SJSA1 (cell line): ENCODE results near the gene DIABLO. TPM values are rescaled to one million over a fixed set of nuclear protein-coding genes. Genes with fewer than 3 reads are reported as not detected.
"Not testable (repeated sequence)": the region's sequence is repeated elsewhere in the genome, so short reads cannot be mapped to it uniquely, and the experiment has no call there.

Experiments
- DNase-seq, 2 experiments: peaks; one replicate each; pipeline ENCODE4 v3.0.0-alpha.2; 2015 to 2020; ENCODE audit warnings: low spot score in 2 of 2, low read depth in 1 of 2
- H3K27ac ChIP-seq: fragments of 250-450 bp; sonication (Bioruptor Pico); 2 replicates; pipeline ENCODE4 v1.5.1; 2020; ENCODE audit warnings: mild to moderate bottlenecking, moderate library complexity
- H3K27me3 ChIP-seq: fragments of 250-450 bp; sonication (Bioruptor Pico); replicated peaks from 2 replicates; pipeline ENCODE4 v1.5.1; 2020; ENCODE audit warnings: mild to moderate bottlenecking, moderate library complexity
- H3K36me3 ChIP-seq: fragments of 250-450 bp; sonication (Bioruptor Pico); 2 replicates; pipeline ENCODE4 v1.5.1; 2020; ENCODE audit warnings: mild to moderate bottlenecking
- H3K4me1 ChIP-seq: fragments of 250-450 bp; sonication (Bioruptor Pico); replicated peaks from 2 replicates; pipeline ENCODE4 v1.6.1; 2021; ENCODE audit warnings: mild to moderate bottlenecking
- H3K4me3 ChIP-seq: fragments of 250-450 bp; sonication (Bioruptor Pico); 2 replicates; pipeline ENCODE4 v1.5.1; 2020; ENCODE audit warnings: mild to moderate bottlenecking
- H3K9me3 ChIP-seq: fragments of 250-450 bp; sonication (Bioruptor Pico); replicated peaks from 2 replicates; pipeline ENCODE4 v1.5.1; 2020; ENCODE audit warnings: mild to moderate bottlenecking
- total RNA-seq: library from RNA; depleted of rRNA; stranded (reverse); fragments of >200 nt; shearing (Covaris generic); gene quantifications from 2 replicates; pipeline ENCODE4 v1.2.3, GENCODE V29; 2014

DIABLO gene
- total RNA-seq, 1 experiment from 2014 or later, result 66.6 TPM

- H3K36me3 ChIP-seq, result peaks cover 29% of the 10 kb centered on the region
- no peak overlapping the region for H3K27ac ChIP-seq
- no peak for DNase-seq
- H3K27me3 ChIP-seq, result peaks cover 35% of the 10 kb centered on the region
- H3K4me3 ChIP-seq, result peak overlapping the region; percentile 40
- peaks cover 14% of the 10 kb centered on the region for H3K4me1 ChIP-seq
- H3K9me3 ChIP-seq, result no peaks in the 10 kb centered on the region; the same call in 1 of the 2 replicates
These were observed 21.4 kb downstream of the DIABLO start for GRCh38 chr12:122204167-122205052.

DNA sequence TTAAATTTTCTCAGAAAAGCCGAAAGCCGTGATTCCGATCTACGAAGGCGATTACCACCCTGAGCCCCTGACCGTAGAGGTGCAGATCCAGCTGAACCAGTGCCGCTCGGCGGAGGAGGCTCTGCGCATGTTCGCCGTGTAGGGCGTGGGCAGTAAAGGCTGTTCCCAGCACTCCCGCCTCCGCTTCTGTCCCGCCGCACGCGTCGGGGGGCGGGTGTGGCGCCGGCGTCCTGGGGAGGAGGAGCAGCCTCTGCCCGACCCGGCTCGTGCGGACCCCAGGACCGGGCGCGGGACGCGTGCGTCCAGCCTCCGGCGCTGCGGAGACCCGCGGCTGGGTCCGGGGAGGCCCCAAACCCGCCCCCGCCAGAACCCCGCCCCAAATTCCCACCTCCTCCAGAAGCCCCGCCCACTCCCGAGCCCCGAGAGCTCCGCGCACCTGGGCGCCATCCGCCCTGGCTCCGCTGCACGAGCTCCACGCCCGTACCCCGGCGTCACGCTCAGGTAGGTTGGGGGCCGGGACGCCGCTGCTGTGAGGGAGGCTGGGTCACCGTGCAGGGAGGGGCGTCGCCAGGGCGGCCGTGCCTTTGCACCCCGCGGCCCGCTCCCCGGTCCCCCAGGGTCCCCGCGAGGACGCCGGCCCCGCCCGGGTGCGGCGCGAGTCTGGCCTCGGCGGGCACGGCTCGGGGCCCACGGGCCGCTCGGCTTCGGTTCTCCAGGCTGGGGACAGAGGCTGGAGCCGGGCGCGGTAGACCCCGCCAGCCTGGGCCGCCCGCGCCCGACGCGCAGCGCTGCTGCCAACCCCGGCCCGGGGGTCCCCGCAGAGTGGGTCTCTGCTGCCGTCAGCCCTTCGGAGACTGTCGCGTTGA is 22.3 kb downstream of the DIABLO start, which contains the start of gene B3GNT4:
Gene B3GNT4 (plus strand): TSS at position 409 of the 866 bp plus-strand sequence. CDS start 910 bp downstream, outside the sequence.
- Histone ChIP-seq H3K27me3 (peaks cover 35% of the 10 kb centered on the region), H3K4me1 (peaks cover 14% of the 10 kb centered on the region), H3K27ac (no peak within 1 kb of the TSS), H3K36me3 (peaks cover 22% of the 10 kb centered on the region), H3K9me3 (no peaks in the 10 kb centered on the region; the same call in 1 of the 2 replicates), H3K4me3 (peak within 1 kb of the TSS; percentile 40)
- peak in 1 of 2 experiments; percentile 19 for DNase-seq

DNA sequence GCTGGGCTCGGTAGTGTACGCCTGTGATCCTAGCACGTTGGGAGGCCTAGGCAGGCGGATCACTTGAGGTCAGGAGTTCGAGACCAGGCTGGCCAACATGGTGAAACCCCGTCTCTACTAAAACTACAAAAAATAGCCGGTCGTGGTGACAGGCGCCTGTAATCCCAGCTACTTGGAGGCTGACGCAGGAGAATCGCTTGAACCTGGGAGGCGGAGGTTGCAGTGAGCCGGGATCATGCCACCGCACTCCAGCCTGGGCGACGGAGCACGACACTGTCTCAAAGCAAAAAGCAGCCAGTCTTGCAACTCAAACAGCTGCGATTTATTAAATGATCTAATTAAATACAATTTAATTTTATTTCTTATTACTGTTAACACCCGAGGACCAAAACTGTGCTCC is 23.0 kb downstream of the DIABLO start:
- peaks cover 14% of the 10 kb centered on the region for H3K4me1 ChIP-seq
- H3K27me3 ChIP-seq, result peaks cover 35% of the 10 kb centered on the region
- DNase-seq, H3K9me3 ChIP-seq, H3K27ac ChIP-seq: not testable (repeated sequence)
- peaks cover 15% of the 10 kb centered on the region for H3K36me3 ChIP-seq
- peak overlapping the region; percentile 40; the same call in 1 of the 2 replicates for H3K4me3 ChIP-seq

- no peak for DNase-seq
- peaks cover 14% of the 10 kb centered on the region for H3K4me1 ChIP-seq
- no peak overlapping the region for H3K4me3 ChIP-seq
- peaks cover 35% of the 10 kb centered on the region for H3K27me3 ChIP-seq
- H3K36me3 ChIP-seq, result 0 out of 2 replicates have a peak, but pooled peaks cover 7% of the 10 kb centered on the region
- H3K27ac ChIP-seq, result no peak overlapping the region
- no peaks in the 10 kb centered on the region; the same call in 1 of the 2 replicates for H3K9me3 ChIP-seq
These were observed 23.8 kb downstream of the DIABLO start for GRCh38 chr12:122202017-122202416.

DNA sequence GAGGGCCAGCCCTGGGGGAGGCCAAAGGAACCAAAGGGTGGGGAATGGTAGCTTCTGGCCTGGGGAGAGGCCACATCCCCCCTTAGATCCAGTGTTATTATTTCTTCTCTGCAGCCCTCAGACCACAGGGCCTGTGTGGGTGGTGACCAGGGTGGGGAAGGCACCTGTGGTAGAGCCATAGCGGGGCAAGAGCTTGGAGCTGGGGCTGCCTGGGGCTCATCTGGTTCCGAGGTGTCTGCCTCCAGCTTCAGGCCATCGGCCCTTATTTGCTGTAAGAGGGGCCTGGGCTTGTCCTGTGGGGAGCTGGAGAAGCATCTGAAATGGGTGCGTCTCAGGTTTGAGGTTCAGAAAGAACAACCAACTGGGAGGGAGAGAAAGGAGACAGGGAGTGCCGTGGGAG is 24.5 kb downstream of the DIABLO start:
- DNase-seq, result no peak
- Histone ChIP-seq H3K9me3 (no peaks in the 10 kb centered on the region; the same call in 1 of the 2 replicates), H3K4me1 (peaks cover 14% of the 10 kb centered on the region), H3K36me3 (0 out of 2 replicates have a peak, but pooled peaks cover 3% of the 10 kb centered on the region), H3K4me3 (no peak overlapping the region), H3K27me3 (peaks cover 35% of the 10 kb centered on the region), H3K27ac (no peak overlapping the region)

DNA sequence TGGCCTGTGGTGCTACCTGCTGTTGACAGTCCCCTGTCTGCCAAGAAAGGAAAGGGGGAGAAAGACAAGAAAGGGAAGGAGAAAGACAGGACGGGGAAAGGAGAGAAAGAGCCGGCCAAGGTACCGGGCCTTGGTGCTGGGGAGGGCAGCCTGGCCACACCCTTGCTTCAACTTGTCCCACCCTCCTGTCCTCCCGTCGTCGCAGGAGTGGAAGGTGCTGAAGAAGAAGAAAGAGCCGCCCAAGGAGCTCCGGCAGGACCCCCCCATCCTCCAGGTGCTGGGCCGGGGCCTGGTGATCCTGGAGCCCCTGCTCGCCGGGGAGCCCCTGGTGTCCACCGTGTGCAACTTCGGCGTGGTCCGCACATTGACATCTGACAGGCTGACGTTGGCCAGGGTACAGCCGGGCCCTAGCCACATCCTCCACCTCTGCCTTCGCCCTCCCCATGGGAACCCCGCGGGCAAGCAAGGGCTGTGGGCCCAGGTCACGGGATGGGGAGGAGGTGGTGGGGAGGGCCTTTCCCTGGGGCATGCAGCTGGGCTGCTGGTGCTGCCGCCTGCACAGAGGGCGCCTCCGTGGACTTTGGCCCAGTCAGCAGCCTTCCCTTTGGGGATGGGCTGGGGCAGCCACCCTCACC is 25.2 kb downstream of the DIABLO start:
- Histone ChIP-seq H3K27me3 (peaks cover 31% of the 10 kb centered on the region), H3K4me3 (no peak overlapping the region)
- no peak for DNase-seq

GRCh38 chr12:122199484-122200355 is 26.1 kb downstream of the DIABLO start:
- no peak for DNase-seq
- Histone ChIP-seq H3K9me3 (no peaks in the 10 kb centered on the region; the same call in 1 of the 2 replicates), H3K27ac (no peak overlapping the region), H3K4me3 (no peak overlapping the region), H3K27me3 (peaks cover 22% of the 10 kb centered on the region), H3K4me1 (peaks cover 14% of the 10 kb centered on the region), H3K36me3 (0 out of 2 replicates have a peak, but pooled peaks cover 3% of the 10 kb centered on the region)

More for the DNA sequence above, 25.2 kb downstream of the DIABLO start:
- no peaks in the 10 kb centered on the region; the same call in 1 of the 2 replicates for H3K9me3 ChIP-seq
- H3K36me3 ChIP-seq, result 0 out of 2 replicates have a peak, but pooled peaks cover 3% of the 10 kb centered on the region
- H3K27ac ChIP-seq, result no peak overlapping the region
- H3K4me1 ChIP-seq, result peaks cover 14% of the 10 kb centered on the region

GRCh38 chr12:122197612-122197966 is 28.3 kb downstream of the DIABLO start:
- DNase-seq, result no peak
- H3K4me1 ChIP-seq, result no peaks in the 10 kb centered on the region
- H3K36me3 ChIP-seq, result no peaks in the 10 kb centered on the region
- H3K27me3 ChIP-seq, result 0 out of 2 replicates have a peak, but pooled peaks cover 2% of the 10 kb centered on the region
- H3K27ac ChIP-seq, result no peak overlapping the region
- no peak overlapping the region for H3K4me3 ChIP-seq
- H3K9me3 ChIP-seq, result no peaks in the 10 kb centered on the region; the same call in 1 of the 2 replicates

- H3K4me3 ChIP-seq, result no peak overlapping the region
These were observed 30.4 kb downstream of the DIABLO start for GRCh38 chr12:122195405-122195804.

GRCh38 chr12:122194804-122195203 is 31.0 kb downstream of the DIABLO start:
- Histone ChIP-seq H3K27me3 (no peaks in the 10 kb centered on the region), H3K27ac (no peak overlapping the region), H3K4me1 (no peaks in the 10 kb centered on the region), H3K4me3 (no peak overlapping the region), H3K9me3 (no peaks in the 10 kb centered on the region; the same call in 1 of the 2 replicates), H3K36me3 (no peaks in the 10 kb centered on the region)
- DNase-seq, result no peak

More at GRCh38 chr12:122195405-122195804, 30.4 kb downstream of the DIABLO start:
- H3K27me3 ChIP-seq, result no peaks in the 10 kb centered on the region
- H3K4me1 ChIP-seq, result no peaks in the 10 kb centered on the region
- no peak for DNase-seq
- H3K9me3 ChIP-seq, result no peaks in the 10 kb centered on the region; the same call in 1 of the 2 replicates
- H3K27ac ChIP-seq, result no peak overlapping the region
- no peaks in the 10 kb centered on the region for H3K36me3 ChIP-seq

DNA sequence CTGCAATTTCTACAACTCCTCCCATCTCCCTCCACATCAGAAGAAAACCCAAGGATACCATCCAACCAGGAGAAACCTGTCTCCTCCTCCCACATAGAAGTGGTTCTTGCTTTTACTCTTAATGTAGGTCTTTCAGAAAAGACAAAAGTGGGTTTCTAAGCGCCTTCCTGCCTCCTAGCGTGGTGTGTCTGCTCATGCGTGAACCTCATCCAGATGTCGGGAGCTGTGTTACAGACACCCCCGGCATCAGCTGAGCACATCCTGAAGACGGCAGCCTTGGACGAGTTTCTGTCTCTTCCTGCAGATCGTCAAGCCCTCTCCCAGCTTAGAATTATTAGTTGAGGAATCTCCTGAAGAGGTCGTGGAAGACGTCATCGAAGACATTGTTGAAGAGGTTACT is 33.4 kb downstream of the DIABLO start:
- no peaks in the 10 kb centered on the region for H3K4me1 ChIP-seq
- H3K27me3 ChIP-seq, result no peaks in the 10 kb centered on the region
- no peak overlapping the region for H3K4me3 ChIP-seq
- DNase-seq, result no peak
- no peaks in the 10 kb centered on the region; the same call in 1 of the 2 replicates for H3K9me3 ChIP-seq
- H3K36me3 ChIP-seq, result no peaks in the 10 kb centered on the region
- H3K27ac ChIP-seq, result no peak overlapping the region
